Esophagus muscularis mucosa (tissue), 4 donors: Measurements from ENCODE around the gene SLC9A1. TPM values are rescaled to one million over a fixed set of nuclear protein-coding genes. Genes with fewer than 3 reads are reported as not detected.
A peak's percentile ranks its signal among the peaks of the same experiment; 100 is the strongest.

Experiments used
- DNase-seq: peaks from one replicate; pipeline ENCODE4 v3.0.0-alpha.2; 2017; ENCODE audit errors: extremely low spot score
- H3K27ac ChIP-seq, 4 donors: fragments of 200-600 bp; sonication (generic); replicated peaks in 1 of 4; 1 replicate in 3 of 4; 2 replicates in 1 of 4; pipeline ENCODE4 v1.5.1; 2016 to 2019; ENCODE audit warnings: mild to moderate bottlenecking in 1 of 4
- H3K27me3 ChIP-seq, 4 donors: fragments of 200-600 bp; sonication (generic); one replicate each; pipeline versions ENCODE4 v1.5.1 to v1.6.0; 2016 to 2019
- H3K36me3 ChIP-seq, 4 donors: fragments of 200-600 bp; sonication (generic); one replicate each; pipeline ENCODE4 v1.5.1; 2016 to 2019
- H3K4me1 ChIP-seq, 4 donors: fragments of 200-600 bp; sonication (generic); one replicate each; pipeline ENCODE4 v1.5.1; 2016 to 2019
- H3K4me3 ChIP-seq, 4 donors: fragments of 200-600 bp; sonication (generic); 1 replicate in 2 of 4; 2 replicates in 2 of 4; pipeline ENCODE4 v1.5.1; 2016 to 2019; ENCODE audit warnings: mild to moderate bottlenecking in 4 of 4, moderate library complexity in 1 of 4
- H3K9me3 ChIP-seq, 4 donors: fragments of 200-600 bp; sonication (generic); 1 replicate in 3 of 4; 2 replicates in 1 of 4; pipeline ENCODE4 v1.5.1; 2016 to 2019
- CTCF ChIP-seq, 3 experiments: fragments of 200-600 bp in 2 of 3; fragments of 450-650 bp in 1 of 3; sonication (generic) in 2 of 3; IDR thresholded peaks; one replicate each; pipeline ENCODE4 v1.5.1; 2017 to 2019; ENCODE audit warnings: antibody characterized with exemption in 3 of 3, mild to moderate bottlenecking in 2 of 3, moderate library complexity in 1 of 3
- EP300 ChIP-seq: sonication (generic); formaldehyde crosslinking; IDR thresholded peaks from one replicate; pipeline ENCODE4 v1.6.1; 2017; ENCODE audit warnings: antibody characterized with exemption
- POLR2A ChIP-seq: fragments of 450-650 bp; IDR thresholded peaks from one replicate; pipeline ENCODE4 v1.6.1; 2017; ENCODE audit warnings: antibody characterized with exemption, moderate library complexity, mild to moderate bottlenecking, low read depth
- POLR2AphosphoS5 ChIP-seq, 2 donors: sonication (generic); formaldehyde crosslinking; IDR thresholded peaks; one replicate each; pipeline ENCODE4 v1.6.1; 2017; ENCODE audit warnings: antibody characterized with exemption in 2 of 2
- WGBS: methylation state at CpG from one replicate; pipeline ENCODE4 v1.1.5; 2018; 5-methylcytosine and 5-hydroxymethylcytosine counted together
- intact Hi-C: fragments of 100-400 bp; cut with DNase I; formaldehyde crosslinking; loops from one replicate; pipeline ENCODE4 v1.15.1; 2023
- total RNA-seq, 4 donors: library from RNA; depleted of rRNA; stranded (reverse); fragments of >200 nt; gene quantifications; one replicate each; pipeline versions ENCODE4 v1.1.0 to v1.2.1, GENCODE V29; 2016

SLC9A1 gene
- total RNA-seq, result 10 to 100 TPM in 3 of 4 donors, 1 to 10 TPM in 1; 8.3 to 29.2 (median 11.4) TPM

GRCh38 chr1:27154991-27155781 is at the start of gene SLC9A1:
SLC9A1 (minus strand) TSS chr1:27155125; CDS start chr1:27154334, 791 bp downstream.
- no peaks in the 10 kb centered on the region for H3K27me3 ChIP-seq
- WGBS, result 3% methylated on average over 40 of the region's 40 CpGs
- peak within 1 kb of the TSS; percentile 76 to 86 (median 80) for H3K4me3 ChIP-seq
- no peaks in the 10 kb centered on the region for H3K9me3 ChIP-seq
- H3K4me1 ChIP-seq, result peaks cover 42 to 54% (median 49%) of the 10 kb centered on the region in 4 donors
- peak; percentile 64 to 76 (median 69) for TF ChIP-seq CTCF (IDR thresholded peaks at IDR 0.05)
- peak; percentile 94 for TF ChIP-seq POLR2A
- TF ChIP-seq EP300, result no peak
- peak; percentile 98 to 99 for TF ChIP-seq POLR2AphosphoS5 (IDR thresholded peaks at IDR 0.05)
- intact Hi-C loops, result loop anchor here (5.0 kb wide), 2 partner anchors 53 to 82 kb away; no protein-coding TSS in a partner anchor
- DNase-seq, result peak; percentile 98
- H3K27ac ChIP-seq, result peak within 1 kb of the TSS; percentile 90 to 94 (median 92)
- H3K36me3 ChIP-seq, result no peaks in the 10 kb centered on the region

GRCh38 chr1:27203946-27204345 is 49.0 kb upstream of the SLC9A1 start:
- 100% methylated on average over 1 of the region's 1 CpG for WGBS
- no peaks in the 10 kb centered on the region for H3K4me1 ChIP-seq
- H3K27me3 ChIP-seq, result peaks cover 0 to 5% (median 0%) of the 10 kb centered on the region in 4 donors
- no peaks in the 10 kb centered on the region for H3K36me3 ChIP-seq
- intact Hi-C loops, result no loop called here
- TF ChIP-seq CTCF (IDR thresholded peaks at IDR 0.05) (no peak), EP300 (no peak), POLR2A (no peak)
- DNase-seq, result no peak
- no peaks in the 10 kb centered on the region for H3K9me3 ChIP-seq
- no peak overlapping the region for H3K27ac ChIP-seq
- H3K4me3 ChIP-seq, result no peak overlapping the region

- Histone ChIP-seq H3K27me3 (peaks cover 0 to 5% (median 0%) of the 10 kb centered on the region in 4 donors), H3K36me3 (no peaks in the 10 kb centered on the region), H3K9me3 (no peaks in the 10 kb centered on the region), H3K4me1 (peaks cover 0 to 6% (median 3%) of the 10 kb centered on the region in 4 donors), H3K4me3 (no peak overlapping the region), H3K27ac (no peak overlapping the region)
- no peak for DNase-seq
- intact Hi-C loops, result no loop called here
- no peak for TF ChIP-seq CTCF (IDR thresholded peaks at IDR 0.05)
- no peak for TF ChIP-seq EP300
- TF ChIP-seq POLR2A, result no peak
- TF ChIP-seq POLR2AphosphoS5 (IDR thresholded peaks at IDR 0.05), result no peak
- WGBS, result 98% methylated on average over 23 of the region's 24 CpGs
Measured at GRCh38 chr1:27201295-27201694, 46.4 kb upstream of the SLC9A1 start.

- TF ChIP-seq EP300, result no peak
- TF ChIP-seq POLR2A, result no peak
- no peak for TF ChIP-seq POLR2AphosphoS5 (IDR thresholded peaks at IDR 0.05)
- no peak for TF ChIP-seq CTCF (IDR thresholded peaks at IDR 0.05)
- no peak overlapping the region for H3K27ac ChIP-seq
- H3K36me3 ChIP-seq, result no peaks in the 10 kb centered on the region
- no peaks in the 10 kb centered on the region for H3K9me3 ChIP-seq
- H3K4me3 ChIP-seq, result no peak overlapping the region
- H3K27me3 ChIP-seq, result no peaks in the 10 kb centered on the region
- intact Hi-C loops, result no loop called here
- peaks cover 0 to 6% (median 3%) of the 10 kb centered on the region in 4 donors for H3K4me1 ChIP-seq
- DNase-seq, result no peak
- 100% methylated on average over 1 of the region's 1 CpG for WGBS
Measured at GRCh38 chr1:27193194-27193593, 38.3 kb upstream of the SLC9A1 start.
